A673 (cell line): ENCODE data around the gene MZB1. TPM values are rescaled to one million over a fixed set of nuclear protein-coding genes. Genes with fewer than 3 reads are reported as not detected.

Experiments
- BruUV-seq: library from RNA; stranded (reverse); fragments of 400-500 nt; replicated peaks from 2 replicates; lab custom pipeline; 2021; lab: Mats Ljungman, UMichigan
- CTCF ChIA-PET: fragments of 300-600 bp; sonication (Branson Sonifier 250); formaldehyde crosslinking; loops from one replicate; lab custom pipeline; 2022; ENCODE audit warnings: antibody characterized with exemption; lab: Charles Lee
- POLR2A ChIA-PET: fragments of 300-600 bp; sonication (Branson Sonifier 250); formaldehyde crosslinking; loops from one replicate; lab custom pipeline; 2022; ENCODE audit warnings: antibody characterized with exemption; ENCODE audit not compliant: low non-redundant PET; lab: Charles Lee
- DNase-seq: peaks from one replicate; pipeline ENCODE4 v3.0.0-alpha.2; 2015; ENCODE audit warnings: low spot score
- H3K27ac ChIP-seq: fragments of 200-600 bp; sonication (generic); 2 replicates; pipeline ENCODE4 v1.5.1; 2016; ENCODE audit warnings: mixed run types, low read depth, mild to moderate bottlenecking, mixed read lengths, antibody characterized with exemption, low read length; ENCODE audit not compliant: poor library complexity, severe bottlenecking
- H3K27me3 ChIP-seq: fragments of 200-600 bp; sonication (generic); replicated peaks from 2 replicates; pipeline ENCODE4 v1.6.1; 2017; ENCODE audit warnings: mixed run types, low read depth, mild to moderate bottlenecking, mixed read lengths, antibody characterized with exemption, low read length; ENCODE audit not compliant: insufficient read depth, poor library complexity
- H3K36me3 ChIP-seq: fragments of 200-600 bp; sonication (generic); 2 replicates; pipeline ENCODE4 v1.6.1; 2016; ENCODE audit warnings: mixed run types, mild to moderate bottlenecking, mixed read lengths, antibody characterized with exemption, low read length; ENCODE audit not compliant: insufficient read depth, poor library complexity, severe bottlenecking
- H3K4me1 ChIP-seq: fragments of 200-600 bp; sonication (generic); 2 replicates; pipeline ENCODE4 v1.6.1; 2017; ENCODE audit warnings: mixed run types, mild to moderate bottlenecking, mixed read lengths, antibody characterized with exemption, low read length; ENCODE audit not compliant: insufficient read depth, poor library complexity, severe bottlenecking
- H3K4me3 ChIP-seq: fragments of 200-600 bp; sonication (generic); 2 replicates; pipeline ENCODE4 v1.5.1; 2016; ENCODE audit warnings: low read depth, mixed run types, mild to moderate bottlenecking, mixed read lengths, low read length; ENCODE audit not compliant: poor library complexity, severe bottlenecking
- H3K9me3 ChIP-seq: fragments of 200-600 bp; sonication (generic); 2 replicates; pipeline ENCODE4 v1.6.1; 2016; ENCODE audit warnings: mixed run types, low read depth, mild to moderate bottlenecking, mixed read lengths, antibody characterized with exemption, low read length; ENCODE audit not compliant: poor library complexity, severe bottlenecking
- EZH2 ChIP-seq: fragments of 200-600 bp; sonication (generic); IDR thresholded peaks from 2 replicates; pipeline ENCODE4 v1.6.1; 2017; ENCODE audit warnings: borderline replicate concordance, low read depth, mild to moderate bottlenecking, mixed read lengths, antibody characterized with exemption, low read length; ENCODE audit not compliant: poor library complexity, severe bottlenecking
- intact Hi-C: fragments of 100-400 bp; cut with micrococcal nuclease; formaldehyde crosslinking; loops from one replicate; pipeline ENCODE4 v1.10.0; 2022; ENCODE audit not compliant: unreplicated experiment
- total RNA-seq: library from RNA; stranded (reverse); gene quantifications from 2 replicates; pipeline ENCODE4 v1.2.3, GENCODE V29; 2021
- TF ChIP-seq, protein P1 (sequence below): fragments of 300-800, 200-600 bp; sonication (generic); conservative IDR thresholded peaks from 2 replicates; pipeline ENCODE4 v1.5.1; 2017; ENCODE audit warnings: low read depth, mild to moderate bottlenecking, antibody characterized with exemption, low read length, moderate library complexity, mixed read lengths

Gene MZB1
- total RNA-seq, 1 experiment from 2014 or later = not detected

DNA sequence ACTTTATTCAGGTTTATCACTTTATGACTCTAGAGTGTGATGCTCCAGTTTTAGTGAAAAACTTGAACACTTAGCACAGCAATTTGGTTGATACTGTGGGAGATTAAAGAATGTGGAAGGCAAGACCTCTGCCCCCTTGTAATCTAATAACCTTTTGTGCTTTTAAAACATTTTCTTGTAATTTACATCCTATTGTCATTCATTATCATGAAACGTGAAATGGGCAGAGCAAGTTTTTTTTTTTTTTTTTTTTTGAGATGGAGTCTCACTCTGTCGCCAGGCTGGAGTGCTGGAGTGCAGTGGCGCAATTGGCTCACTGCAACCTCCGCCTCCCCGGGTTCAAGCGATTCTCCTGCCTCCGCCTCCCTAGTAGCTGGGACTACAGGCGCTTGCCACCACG lies 46.2 kb downstream of the MZB1 start:
- no peak for DNase-seq
- peak overlapping the region; percentile 74 for H3K4me3 ChIP-seq
- intact Hi-C loops = no loop called here
- POLR2A ChIA-PET = interaction anchor here (0.5 kb wide), 1 partner anchor 1299 kb away, joined by 8 read pairs; no protein-coding TSS in a partner anchor
- TF ChIP-seq, protein P1, sequence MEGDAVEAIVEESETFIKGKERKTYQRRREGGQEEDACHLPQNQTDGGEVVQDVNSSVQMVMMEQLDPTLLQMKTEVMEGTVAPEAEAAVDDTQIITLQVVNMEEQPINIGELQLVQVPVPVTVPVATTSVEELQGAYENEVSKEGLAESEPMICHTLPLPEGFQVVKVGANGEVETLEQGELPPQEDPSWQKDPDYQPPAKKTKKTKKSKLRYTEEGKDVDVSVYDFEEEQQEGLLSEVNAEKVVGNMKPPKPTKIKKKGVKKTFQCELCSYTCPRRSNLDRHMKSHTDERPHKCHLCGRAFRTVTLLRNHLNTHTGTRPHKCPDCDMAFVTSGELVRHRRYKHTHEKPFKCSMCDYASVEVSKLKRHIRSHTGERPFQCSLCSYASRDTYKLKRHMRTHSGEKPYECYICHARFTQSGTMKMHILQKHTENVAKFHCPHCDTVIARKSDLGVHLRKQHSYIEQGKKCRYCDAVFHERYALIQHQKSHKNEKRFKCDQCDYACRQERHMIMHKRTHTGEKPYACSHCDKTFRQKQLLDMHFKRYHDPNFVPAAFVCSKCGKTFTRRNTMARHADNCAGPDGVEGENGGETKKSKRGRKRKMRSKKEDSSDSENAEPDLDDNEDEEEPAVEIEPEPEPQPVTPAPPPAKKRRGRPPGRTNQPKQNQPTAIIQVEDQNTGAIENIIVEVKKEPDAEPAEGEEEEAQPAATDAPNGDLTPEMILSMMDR = no peak
- no peak for TF ChIP-seq EZH2
- no peaks in the 10 kb centered on the region for H3K27me3 ChIP-seq
- CTCF ChIA-PET = no interaction called here
- no peaks in the 10 kb centered on the region for H3K9me3 ChIP-seq
- BruUV-seq = TSS peak; percentile 31
- peaks cover 4% of the 10 kb centered on the region for H3K36me3 ChIP-seq
- peaks cover 12% of the 10 kb centered on the region for H3K4me1 ChIP-seq
- H3K27ac ChIP-seq = peak overlapping the region; percentile 99

DNA sequence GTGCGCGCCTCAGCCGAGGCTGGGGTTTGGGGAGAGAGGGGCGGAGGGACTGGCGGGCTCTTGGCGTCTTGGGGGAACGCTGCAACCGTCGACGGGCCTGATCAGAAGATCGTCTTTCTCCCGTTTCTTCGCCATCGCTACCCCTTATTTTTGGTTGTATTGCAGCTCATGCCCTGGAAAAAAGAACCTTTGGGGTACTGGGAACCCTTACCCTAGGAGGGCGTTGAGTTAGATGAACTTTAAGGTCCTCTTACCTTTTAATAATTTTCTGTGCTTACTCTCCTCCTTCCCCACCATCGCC lies 47.3 kb downstream of the MZB1 start:
- no peaks in the 10 kb centered on the region for H3K27me3 ChIP-seq
- H3K4me3 ChIP-seq = peak overlapping the region; percentile 74
- ChIA-PET CTCF (interaction anchor here (0.6 kb wide), 2 partner anchors 367 to 892 kb away, joined by 3 to 4 read pairs; no protein-coding TSS in a partner anchor), POLR2A (interaction anchor here (0.6 to 1.2 kb wide), 7 partner anchors 11 to 1612 kb away, joined by 3 to 22 read pairs (median 3); partner anchors contain the start of genes KIF20A, MATR3 and SPATA24)
- BruUV-seq = no TSS peak
- intact Hi-C loops = no loop called here
- no peak for TF ChIP-seq EZH2
- TF ChIP-seq, protein P1 = no peak
- no peak for DNase-seq
- peak overlapping the region; percentile 99 for H3K27ac ChIP-seq
- H3K9me3 ChIP-seq = no peaks in the 10 kb centered on the region
- H3K36me3 ChIP-seq = peaks cover 4% of the 10 kb centered on the region
- peaks cover 12% of the 10 kb centered on the region for H3K4me1 ChIP-seq

DNA sequence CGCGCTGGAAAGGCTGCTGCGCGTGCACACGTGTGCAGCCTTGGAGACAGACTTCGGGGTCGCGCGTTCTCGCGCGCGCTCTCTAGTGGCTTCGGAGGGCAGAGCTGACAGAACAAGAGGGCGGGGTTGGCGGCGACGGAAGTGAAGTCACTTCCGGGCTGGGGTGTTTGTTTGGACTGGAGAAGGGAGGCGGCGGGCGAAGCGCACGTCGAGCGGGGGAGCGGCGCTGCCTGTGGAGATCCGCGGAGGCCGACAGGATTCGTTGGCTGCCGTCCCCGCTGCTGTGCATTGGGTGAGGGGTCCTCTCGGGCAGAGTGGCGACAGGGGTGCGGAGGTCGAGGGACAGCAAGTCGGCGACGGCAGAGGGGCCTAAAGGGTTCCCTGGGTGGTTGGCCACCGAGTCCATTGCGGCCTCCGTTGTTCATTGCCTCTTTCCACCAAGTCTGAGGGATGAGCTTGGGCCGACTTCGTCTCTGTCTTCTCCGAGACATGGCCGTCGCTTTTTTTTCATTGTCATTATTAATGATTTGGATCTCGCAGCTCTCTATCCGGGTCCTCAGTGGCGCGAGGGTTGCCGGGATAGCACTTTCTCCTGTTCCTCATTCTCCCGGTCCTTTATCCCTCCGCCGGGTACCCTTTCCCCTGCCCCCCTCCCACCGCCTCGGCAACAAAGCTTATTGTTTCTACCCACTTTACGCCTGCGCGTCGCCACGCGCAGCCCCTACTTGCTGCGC lies 47.9 kb downstream of the MZB1 start, which contains the start of gene PAIP2:
TSS of gene PAIP2 (plus strand) at position 166 of the 734 bp plus-strand sequence. CDS start 21,931 bp downstream, outside the sequence.
- Histone ChIP-seq H3K27ac (peak within 1 kb of the TSS; percentile 99), H3K27me3 (no peaks in the 10 kb centered on the region), H3K4me3 (peak within 1 kb of the TSS; percentile 74), H3K9me3 (no peaks in the 10 kb centered on the region), H3K4me1 (peaks cover 12% of the 10 kb centered on the region), H3K36me3 (peaks cover 4% of the 10 kb centered on the region)
- CTCF ChIA-PET = interaction anchor here (0.6 kb wide), 3 partner anchors 23 to 891 kb away, joined by 3 to 4 read pairs (median 3); no protein-coding TSS in a partner anchor
- intact Hi-C loops = no loop called here
- POLR2A ChIA-PET = interaction anchor here (0.6 to 1.2 kb wide), 8 partner anchors 11 to 1611 kb away, joined by 3 to 22 read pairs (median 4); partner anchors contain the start of genes KIF20A, MATR3 and SPATA24
- TSS peak; percentile 95 for BruUV-seq
- DNase-seq = peak; percentile 99
- TF ChIP-seq, protein P1 = peak; percentile 87
- no peak for TF ChIP-seq EZH2
